ENCODE data around the gene ZNF385D.

Gene ZNF385D

GRCh38 chr3:21670386-21670785 lies 80.6 kb downstream of the ZNF385D start:
- DNase-seq = no peak

DNA sequence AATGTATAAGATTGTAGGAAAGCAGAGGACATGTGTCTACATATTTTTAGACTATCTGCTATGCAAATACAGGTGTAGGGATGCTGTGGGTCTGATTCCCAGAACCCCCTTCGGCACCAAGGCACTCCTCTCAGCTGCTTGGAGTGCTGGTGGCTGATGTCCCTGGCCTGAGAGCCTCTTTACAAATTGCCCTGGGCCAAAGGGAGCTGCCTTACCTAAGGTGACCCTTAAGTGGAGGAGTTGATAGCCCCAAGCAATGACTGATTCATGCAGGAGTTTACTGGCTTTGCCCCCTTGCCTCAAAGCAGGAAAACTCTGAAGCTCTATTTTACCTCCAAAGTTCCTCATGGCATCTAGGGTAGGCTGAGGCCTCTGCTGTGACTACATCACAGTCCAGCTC lies 83.0 kb downstream of the ZNF385D start:
- no peak for DNase-seq

DNA sequence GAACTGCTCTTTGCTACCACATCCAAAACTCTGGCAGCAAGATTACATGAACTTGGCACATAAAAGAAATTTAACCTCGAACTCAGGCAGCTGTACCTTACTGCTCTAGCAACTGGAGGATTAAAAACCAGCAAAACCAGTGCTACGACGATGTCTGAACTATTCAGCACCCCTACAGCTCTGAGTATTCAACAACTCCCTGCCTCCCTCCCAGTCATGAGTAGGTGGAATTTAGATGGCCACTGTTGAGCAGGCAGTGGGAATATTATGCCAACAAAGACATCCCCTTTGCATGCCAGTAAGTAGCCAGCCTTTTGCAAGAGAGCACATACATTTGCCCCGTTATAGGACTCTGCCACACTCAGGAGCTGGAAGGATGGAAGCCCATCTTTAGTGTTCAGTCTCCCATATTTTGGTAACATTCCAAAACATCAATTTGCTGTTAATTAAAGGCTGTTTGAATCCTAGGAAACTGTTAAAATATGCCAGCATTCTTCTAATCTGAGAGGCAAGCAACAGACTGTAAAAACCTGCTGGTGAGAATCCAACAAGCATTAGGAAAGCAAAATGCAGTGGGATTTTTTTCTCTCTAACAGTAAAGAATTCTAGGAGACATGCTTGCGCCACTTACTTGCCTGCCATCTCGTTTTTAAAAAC lies 85.4 kb downstream of the ZNF385D start:
- no peak for DNase-seq

DNA sequence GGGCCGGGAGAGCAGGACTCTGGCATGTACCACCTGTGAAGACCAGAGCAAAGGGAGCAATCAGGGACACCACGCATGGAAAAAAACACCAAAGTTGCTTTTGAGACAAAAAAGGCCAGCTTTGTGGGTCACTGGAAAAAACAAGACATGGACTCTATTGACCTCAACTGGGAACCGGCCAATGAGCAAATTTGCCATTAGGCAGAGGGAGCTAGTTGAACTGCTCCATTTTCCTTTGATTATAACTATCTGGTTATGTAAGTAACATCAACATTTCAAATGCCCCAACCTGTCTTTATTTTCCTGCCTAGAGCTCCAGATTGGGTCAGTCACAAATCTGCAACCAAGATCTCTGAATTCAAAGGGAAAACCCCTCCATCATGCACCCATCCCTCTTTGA lies 86.0 kb downstream of the ZNF385D start:
- no peak for DNase-seq

DNA sequence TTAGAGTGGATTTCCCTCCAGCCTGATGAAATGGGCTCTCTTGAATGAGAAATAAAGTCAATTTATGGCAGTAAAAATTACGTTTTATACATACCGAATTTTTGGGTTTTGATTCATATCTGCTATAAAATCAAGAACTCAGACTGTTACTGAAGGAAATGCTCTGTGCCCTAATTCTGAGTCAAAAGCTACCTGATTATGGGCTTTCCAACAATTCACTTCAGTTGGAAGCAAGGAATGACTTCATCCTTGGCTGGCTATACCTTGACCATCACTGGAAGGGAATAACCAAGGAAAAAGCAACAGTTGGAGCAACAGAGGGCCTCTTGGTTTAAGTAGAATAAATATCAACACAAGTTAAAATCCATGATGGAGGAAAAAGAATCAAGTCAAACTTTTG lies 88.6 kb downstream of the ZNF385D start:
- no peak for DNase-seq

GRCh38 chr3:21654662-21655061 lies 96.3 kb downstream of the ZNF385D start:
- DNase-seq = no peak

DNA sequence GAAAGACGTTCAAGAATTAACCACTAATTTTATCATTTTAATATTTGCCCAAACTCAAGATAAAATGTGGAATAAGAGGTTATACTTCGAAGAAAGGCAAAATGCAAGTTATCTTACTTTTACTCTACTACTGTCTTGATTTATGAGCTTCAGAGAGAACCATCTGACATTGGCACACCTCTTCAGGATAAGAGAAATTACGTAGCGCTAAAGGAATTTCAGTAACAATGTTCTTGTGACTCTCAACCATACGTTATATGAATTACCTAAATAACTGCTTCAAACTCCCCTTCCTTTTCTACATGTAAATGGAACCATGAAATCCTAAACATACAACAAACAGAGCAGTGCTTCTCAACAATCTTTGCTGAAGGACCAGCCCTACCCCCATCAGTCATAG lies 96.8 kb downstream of the ZNF385D start:
- no peak for DNase-seq

DNA sequence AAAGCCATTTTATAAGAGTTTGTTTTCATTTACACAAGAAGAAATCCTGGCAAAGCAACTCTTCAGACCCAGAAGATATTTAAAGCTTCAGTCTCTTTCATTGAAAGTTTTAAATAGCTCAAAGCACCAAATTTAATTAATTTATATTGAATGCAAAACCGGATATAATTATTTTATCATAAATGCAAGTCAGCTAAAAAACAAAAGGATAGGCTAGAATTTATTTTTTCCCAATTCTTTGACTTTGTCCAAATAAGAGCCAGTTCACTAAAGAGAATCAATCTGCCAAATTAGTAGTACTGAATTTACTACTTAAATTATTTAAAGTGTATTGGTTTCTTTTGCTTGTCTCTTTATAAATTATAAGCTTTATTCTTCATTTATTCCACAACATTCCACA lies 101.5 kb downstream of the ZNF385D start:
- no peak for DNase-seq

DNA sequence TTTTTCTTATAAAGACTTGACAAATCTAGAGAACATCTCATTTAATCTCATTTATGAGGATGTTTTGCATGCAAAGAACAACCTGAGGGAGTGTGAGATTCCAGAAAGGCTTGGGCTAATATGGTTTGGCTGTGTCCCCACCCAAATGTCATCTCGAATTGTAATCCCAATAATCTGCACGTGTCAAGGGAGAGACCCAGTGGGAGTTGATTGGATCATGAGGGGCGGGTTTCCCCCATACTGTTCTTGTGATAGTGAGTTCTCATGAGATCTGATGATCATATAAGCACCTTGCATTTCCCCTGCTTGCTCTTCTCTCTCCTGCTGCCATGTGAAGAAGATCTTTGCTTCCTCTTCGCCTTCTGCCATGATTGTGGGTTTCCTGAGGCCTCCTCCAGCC lies 103.0 kb downstream of the ZNF385D start:
- no peak for DNase-seq

GRCh38 chr3:21645121-21645897 lies 105.7 kb downstream of the ZNF385D start:
- DNase-seq = no peak

DNA sequence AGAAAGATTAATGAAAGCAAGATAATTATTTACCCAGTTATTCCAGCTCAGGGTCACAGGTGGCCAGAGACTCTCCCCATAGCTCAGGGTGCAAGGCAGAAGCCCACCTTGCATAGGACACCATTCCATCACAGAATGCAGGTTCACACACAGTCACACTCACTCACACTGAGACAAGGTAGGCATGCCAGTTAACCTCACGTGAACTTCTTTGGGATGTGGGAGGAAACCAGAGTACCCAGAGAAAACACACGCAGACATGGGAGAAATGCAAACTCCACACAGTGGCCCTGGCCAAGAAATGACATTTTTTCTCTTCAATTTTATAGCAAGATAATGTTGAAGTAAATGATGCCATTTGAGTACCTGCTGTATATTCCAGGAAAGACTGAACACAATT lies 106.7 kb downstream of the ZNF385D start:
- DNase-seq = no peak

DNA sequence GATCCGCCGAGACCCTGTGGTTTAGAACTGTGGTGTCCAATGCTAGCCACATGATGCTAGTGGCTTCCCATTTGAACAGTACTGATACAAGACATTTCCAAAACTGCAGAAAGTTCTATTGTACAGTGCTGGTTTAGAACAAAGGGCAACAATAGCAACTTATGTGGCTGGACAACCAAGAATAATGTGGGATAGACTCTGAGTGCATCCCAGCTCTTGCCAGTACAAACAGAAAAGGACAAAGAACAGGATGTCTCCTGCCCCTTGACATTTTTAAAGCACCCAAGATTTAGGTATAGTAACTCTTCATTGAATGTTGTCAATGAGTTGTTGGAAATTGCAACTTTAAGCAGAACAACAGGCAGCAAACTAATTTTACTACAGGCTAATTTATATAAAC lies 107.3 kb downstream of the ZNF385D start:
- DNase-seq = no peak

DNA sequence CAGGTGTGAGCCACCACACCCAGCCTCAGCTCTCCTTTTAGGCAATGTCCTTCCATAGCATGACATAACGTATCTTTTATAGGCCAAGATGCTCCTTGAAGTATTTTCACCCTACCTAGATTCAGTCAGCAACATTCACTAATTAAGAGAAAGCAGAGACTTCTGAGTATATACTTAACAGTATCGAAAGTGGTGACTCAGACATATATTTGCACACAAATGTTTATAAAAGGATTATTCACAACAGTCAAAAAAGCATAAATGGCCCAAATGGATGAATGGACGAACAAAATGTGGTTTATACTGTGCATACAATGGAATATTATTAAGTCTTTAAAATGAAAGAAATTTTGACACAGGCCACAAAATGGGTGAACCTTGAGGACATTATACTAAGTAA lies 108.6 kb downstream of the ZNF385D start:
- no peak for DNase-seq

DNA sequence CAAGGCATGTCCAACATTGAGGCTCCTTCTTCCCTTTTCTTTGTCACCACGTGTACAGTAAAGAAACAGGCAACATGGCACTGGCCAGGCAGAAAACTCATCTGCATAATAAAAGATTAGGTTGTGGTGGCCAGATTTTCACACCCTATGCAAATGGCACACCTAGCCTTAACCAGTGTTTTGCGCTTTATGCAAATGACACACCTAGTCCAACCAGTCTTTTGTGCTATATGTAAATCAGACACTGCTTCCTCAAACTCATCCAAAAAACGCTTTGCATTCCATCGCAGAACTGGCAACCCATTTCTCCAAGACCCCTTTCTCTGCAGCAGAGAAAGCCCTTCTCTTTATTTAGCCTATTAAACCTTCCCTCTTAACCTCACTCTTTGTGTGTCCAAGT lies 109.1 kb downstream of the ZNF385D start:
- no peak for DNase-seq

GRCh38 chr3:21638488-21638887 lies 112.5 kb downstream of the ZNF385D start:
- no peak for DNase-seq

DNA sequence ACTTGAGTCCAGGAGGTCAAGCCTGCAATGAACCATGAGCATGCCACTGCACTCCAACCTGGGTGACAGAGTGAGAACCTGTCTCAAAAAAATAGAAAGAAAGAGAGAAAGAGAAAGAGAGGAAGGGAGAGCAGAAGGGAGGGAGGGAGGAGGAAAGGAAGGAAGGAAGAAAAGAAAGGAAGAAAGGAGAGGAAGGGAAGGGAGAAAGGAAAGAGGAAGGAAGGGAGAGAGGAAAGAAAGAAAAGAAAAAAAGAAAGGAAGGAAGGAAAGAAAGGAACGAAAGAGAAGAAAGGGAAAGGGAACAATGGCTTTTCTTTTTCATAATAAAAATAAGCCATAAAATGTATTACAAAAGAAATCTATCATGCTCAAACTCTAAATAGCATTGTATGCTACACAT lies 116.9 kb downstream of the ZNF385D start:
- DNase-seq = no peak

DNA sequence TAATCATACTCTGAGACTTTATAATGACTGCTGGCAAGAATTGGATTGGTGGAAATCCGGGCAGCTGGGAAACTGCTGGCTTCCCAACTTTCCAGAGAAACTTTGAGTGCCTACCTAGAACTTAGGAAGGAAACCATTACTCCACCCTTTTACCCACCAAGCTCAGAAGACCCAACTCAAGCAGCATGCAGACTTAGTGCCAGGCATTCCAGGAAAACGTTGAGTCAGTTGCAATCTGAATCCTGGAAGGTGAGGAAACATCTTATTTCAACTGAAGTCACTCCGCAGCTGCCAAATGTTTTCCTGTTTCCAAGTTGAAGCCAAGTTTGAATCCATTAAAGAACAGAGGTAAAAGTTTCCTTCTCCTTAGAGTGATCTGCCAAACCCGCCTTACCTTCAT lies 126.5 kb downstream of the ZNF385D start:
- no peak for DNase-seq

- DNase-seq = no peak
Measured at GRCh38 chr3:21621181-21621651, 129.8 kb downstream of the ZNF385D start.

GRCh38 chr3:21620511-21621155 lies 130.4 kb downstream of the ZNF385D start:
- DNase-seq = no peak

DNA sequence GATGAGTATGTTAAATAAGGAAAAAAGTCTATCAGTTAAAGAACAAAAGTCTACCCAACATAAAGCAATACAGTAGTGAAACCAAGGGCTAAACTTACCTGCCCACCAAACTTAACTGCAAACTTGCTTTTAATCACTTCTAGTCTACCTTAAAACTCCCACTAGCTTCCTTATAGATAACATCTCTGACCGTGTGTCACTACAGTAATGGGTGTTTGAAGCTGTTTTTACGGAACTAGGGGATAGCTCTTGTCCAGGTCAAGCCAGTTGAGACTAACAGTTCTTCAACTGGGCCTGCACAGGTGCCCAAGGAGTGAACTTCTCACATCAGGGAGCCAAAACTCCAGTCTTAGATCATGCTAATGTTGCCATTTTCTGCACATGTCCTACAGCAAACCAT lies 132.3 kb downstream of the ZNF385D start:
- no peak for DNase-seq

DNA sequence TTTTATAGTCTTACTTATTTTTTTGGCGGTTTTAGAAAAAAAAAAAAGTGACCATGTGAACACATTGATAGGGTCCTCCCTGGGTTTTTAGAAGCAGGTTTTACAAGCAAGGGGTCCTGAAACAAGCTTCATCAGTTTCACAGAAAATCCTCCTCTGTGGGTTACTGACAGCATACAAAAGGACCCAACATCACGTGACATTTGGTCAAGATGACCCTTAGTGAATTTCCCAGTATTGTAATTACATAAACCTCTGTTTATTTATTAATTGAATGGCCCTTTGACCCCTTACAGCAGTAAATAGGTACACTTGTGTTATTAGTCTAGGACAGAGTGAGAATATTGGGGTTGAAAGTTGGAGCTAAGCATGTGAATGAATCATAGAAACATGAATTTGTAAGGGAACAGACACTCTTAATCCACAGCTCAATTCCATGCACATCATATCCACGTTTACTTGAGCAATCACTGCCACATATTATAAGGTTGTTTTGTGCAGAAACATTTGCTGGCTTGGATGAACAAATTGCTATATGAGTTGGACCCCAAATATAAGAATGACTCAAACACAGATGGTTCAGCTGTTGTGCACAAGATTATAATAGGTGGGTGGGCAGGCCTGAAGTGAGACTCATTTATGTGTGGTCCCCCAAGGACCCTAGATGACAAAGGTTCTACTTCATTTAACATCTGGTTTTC lies 137.5 kb downstream of the ZNF385D start:
- DNase-seq = no peak

DNA sequence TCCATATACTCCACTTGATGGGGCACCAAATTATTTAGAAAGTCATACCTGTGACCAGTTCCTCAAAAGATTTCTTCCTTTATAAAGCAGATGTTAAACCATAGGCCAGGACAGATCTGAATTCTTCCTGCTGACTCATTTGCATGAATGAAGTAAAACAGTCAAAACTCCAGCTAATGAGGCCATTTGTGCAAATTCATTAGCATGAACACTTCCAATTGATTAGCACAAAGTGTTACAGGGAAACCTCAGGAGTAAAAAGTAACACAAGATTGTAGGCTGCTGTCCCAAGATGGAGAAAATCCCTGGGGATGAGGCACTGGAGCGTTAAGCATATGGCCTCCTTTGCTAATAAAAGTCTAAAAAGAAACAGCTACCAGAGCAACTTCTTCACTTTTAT lies 149.8 kb downstream of the ZNF385D start:
- DNase-seq = no peak

DNA sequence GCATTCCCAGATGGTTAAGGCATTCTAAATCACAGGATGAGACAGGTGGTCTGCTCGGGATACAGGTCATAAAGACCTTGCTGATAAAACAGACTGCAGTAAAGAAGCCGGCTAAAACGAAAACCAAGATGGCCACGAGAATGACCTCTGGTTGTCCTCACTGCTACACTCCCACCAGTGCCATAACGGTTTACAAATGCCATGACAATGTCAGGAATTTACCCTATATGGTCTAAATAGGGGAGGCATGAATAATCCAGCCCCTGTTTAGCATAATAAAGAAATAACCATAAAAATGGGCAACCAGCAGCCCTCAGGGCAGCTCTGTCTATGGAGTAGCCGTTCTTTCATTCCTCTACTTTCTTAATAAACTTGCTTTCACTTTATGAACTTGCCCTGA lies 151.1 kb downstream of the ZNF385D start:
- no peak for DNase-seq

GRCh38 chr3:21592828-21593227 lies 158.2 kb downstream of the ZNF385D start:
- DNase-seq = no peak

All from CD4-positive, alpha-beta T cell treated with Interleukin-12 subunit alpha and Interleukin-12 subunit beta, for 1 hour (primary cell).